Gastrocnemius medialis (tissue), 4 donors: ENCODE measurements around the gene SDC1. TPM values are rescaled to one million over a fixed set of nuclear protein-coding genes. Genes with fewer than 3 reads are reported as not detected.

Experiments used
- ATAC-seq, 2 donors: fragments of 150-250 bp; one replicate each; pipeline ENCODE4 v1.9.1; 2016
- DNase-seq, 2 donors: peaks; one replicate each; pipeline ENCODE4 v3.0.0-alpha.2; 2019
- H3K27ac ChIP-seq, 4 donors: fragments of 200-600 bp; sonication (generic); 1 replicate in 1 of 4; 2 replicates in 3 of 4; pipeline ENCODE4 v1.5.1; 2016 to 2018; ENCODE audit warnings: mild to moderate bottlenecking in 2 of 4, moderate library complexity in 1 of 4
- H3K27me3 ChIP-seq, 3 donors: fragments of 200-600 bp; sonication (generic) in 2 of 3; 1 replicate in 1 of 3; 2 replicates in 2 of 3; pipeline versions ENCODE4 v1.5.1 to v1.6.0; 2016 to 2019; ENCODE audit warnings: mild to moderate bottlenecking in 1 of 3, moderate library complexity in 1 of 3
- H3K36me3 ChIP-seq, 2 donors: fragments of 200-600 bp; sonication (generic) in 1 of 2; one replicate each; pipeline ENCODE4 v1.5.1; 2017 to 2018
- H3K4me1 ChIP-seq, 2 donors: fragments of 200-600 bp; sonication (generic) in 1 of 2; one replicate each; pipeline ENCODE4 v1.5.1; 2016 to 2017; ENCODE audit warnings: mild to moderate bottlenecking in 2 of 2
- H3K4me3 ChIP-seq, 4 donors: fragments of 200-600 bp; sonication (generic) in 3 of 4; 1 replicate in 1 of 4; 2 replicates in 3 of 4; pipeline ENCODE4 v1.5.1; 2016 to 2019; ENCODE audit warnings: mild to moderate bottlenecking in 2 of 4
- H3K9me3 ChIP-seq, 3 donors: fragments of 200-600 bp; sonication (generic) in 2 of 3; 1 replicate in 1 of 3; 2 replicates in 2 of 3; pipeline ENCODE4 v1.5.1; 2016 to 2019
- POLR2A ChIP-seq, 2 donors: fragments of 450-650 bp; IDR thresholded peaks; one replicate each; pipeline ENCODE4 v1.6.1; 2017; ENCODE audit warnings: antibody characterized with exemption in 2 of 2, mild to moderate bottlenecking in 2 of 2, moderate library complexity in 2 of 2
- in situ Hi-C, 4 donors: fragments of 200-750 bp; cut with MboI; loops; one replicate each; pipeline versions ENCODE4 v1.15.0 to v1.8.0; 2017; ENCODE audit warnings: low sequenced_read_pairs in 4 of 4
- intact Hi-C: fragments of 100-400 bp; cut with DNase I; formaldehyde crosslinking; loops from one replicate; pipeline ENCODE4 v1.15.1; 2023; ENCODE audit warnings: low total_unique reads
- total RNA-seq, 4 donors: library from RNA; depleted of rRNA; stranded (reverse); fragments of >200 nt; gene quantifications; one replicate each; pipeline versions ENCODE4 v1.1.0 to v1.2.3, GENCODE V29; 2016
- TF ChIP-seq, protein P1 (sequence below), 5 experiments: fragments of 450-650 bp in 3 of 5; fragments of 200-600 bp in 2 of 5; sonication (generic) in 2 of 5; IDR thresholded peaks in 4 of 5; conservative IDR thresholded peaks in 1 of 5; 1 replicate in 4 of 5; 2 replicates in 1 of 5; pipeline ENCODE4 v1.5.1; 2016 to 2019; ENCODE audit warnings: antibody characterized with exemption in 5 of 5, mild to moderate bottlenecking in 3 of 5, moderate library complexity in 3 of 5

SDC1 gene
- total RNA-seq, 4 donors from 2014 or later = 0.41 to 1.2 (median 1.2) TPM; not detected in 1

GRCh38 chr2:20205069-20205468 lies 19.9 kb downstream of the SDC1 start:
- in situ Hi-C loops (no loop called here), intact Hi-C loops (no loop called here)
- no peak for TF ChIP-seq POLR2A (IDR thresholded peaks at IDR 0.05)
- TF ChIP-seq, protein P1, sequence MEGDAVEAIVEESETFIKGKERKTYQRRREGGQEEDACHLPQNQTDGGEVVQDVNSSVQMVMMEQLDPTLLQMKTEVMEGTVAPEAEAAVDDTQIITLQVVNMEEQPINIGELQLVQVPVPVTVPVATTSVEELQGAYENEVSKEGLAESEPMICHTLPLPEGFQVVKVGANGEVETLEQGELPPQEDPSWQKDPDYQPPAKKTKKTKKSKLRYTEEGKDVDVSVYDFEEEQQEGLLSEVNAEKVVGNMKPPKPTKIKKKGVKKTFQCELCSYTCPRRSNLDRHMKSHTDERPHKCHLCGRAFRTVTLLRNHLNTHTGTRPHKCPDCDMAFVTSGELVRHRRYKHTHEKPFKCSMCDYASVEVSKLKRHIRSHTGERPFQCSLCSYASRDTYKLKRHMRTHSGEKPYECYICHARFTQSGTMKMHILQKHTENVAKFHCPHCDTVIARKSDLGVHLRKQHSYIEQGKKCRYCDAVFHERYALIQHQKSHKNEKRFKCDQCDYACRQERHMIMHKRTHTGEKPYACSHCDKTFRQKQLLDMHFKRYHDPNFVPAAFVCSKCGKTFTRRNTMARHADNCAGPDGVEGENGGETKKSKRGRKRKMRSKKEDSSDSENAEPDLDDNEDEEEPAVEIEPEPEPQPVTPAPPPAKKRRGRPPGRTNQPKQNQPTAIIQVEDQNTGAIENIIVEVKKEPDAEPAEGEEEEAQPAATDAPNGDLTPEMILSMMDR (IDR thresholded peaks at IDR 0.05 in 4 of 5, conservative IDR thresholded peaks at IDR 0.05 in 1 of 5) = no peak
- H3K36me3 ChIP-seq = no peaks in the 10 kb centered on the region
- H3K4me1 ChIP-seq = no peaks in the 10 kb centered on the region
- no peak overlapping the region for H3K4me3 ChIP-seq
- no peaks in the 10 kb centered on the region for H3K27me3 ChIP-seq
- no peak for DNase-seq
- ATAC-seq = no peak
- no peaks in the 10 kb centered on the region for H3K9me3 ChIP-seq
- H3K27ac ChIP-seq = no peak overlapping the region

GRCh38 chr2:20203521-20204225 lies 21.3 kb downstream of the SDC1 start:
- in situ Hi-C loops = no loop called here
- no peak for DNase-seq

DNA sequence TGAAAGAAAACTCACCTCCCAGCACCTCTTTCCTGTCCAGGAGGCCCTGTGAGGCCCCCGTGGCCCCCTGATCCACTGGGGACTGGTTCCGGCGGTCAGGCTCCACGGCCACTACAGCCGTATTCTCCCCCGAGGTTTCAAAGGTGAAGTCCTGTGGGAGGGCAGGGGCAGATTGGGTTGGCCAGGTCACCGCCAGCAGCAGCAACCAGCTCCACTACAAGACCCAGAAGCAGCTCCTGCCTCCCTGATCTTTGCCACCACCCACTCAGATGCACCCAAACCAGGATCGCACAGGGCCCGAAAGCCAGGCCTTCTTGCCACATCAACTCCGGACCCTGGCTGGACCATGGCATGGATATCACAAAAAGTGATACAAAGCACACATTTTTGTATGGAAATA lies 21.9 kb downstream of the SDC1 start:
- no peaks in the 10 kb centered on the region for H3K4me1 ChIP-seq
- intact Hi-C loops = no loop called here
- DNase-seq = no peak
- no peak for TF ChIP-seq POLR2A (IDR thresholded peaks at IDR 0.05)
- TF ChIP-seq, protein P1 (IDR thresholded peaks at IDR 0.05 in 4 of 5, conservative IDR thresholded peaks at IDR 0.05 in 1 of 5) = no peak
- H3K27ac ChIP-seq = no peak overlapping the region
- in situ Hi-C loops = no loop called here
- H3K27me3 ChIP-seq = no peaks in the 10 kb centered on the region
- H3K9me3 ChIP-seq = no peaks in the 10 kb centered on the region
- no peaks in the 10 kb centered on the region for H3K36me3 ChIP-seq
- no peak overlapping the region for H3K4me3 ChIP-seq
- no peak for ATAC-seq

More at GRCh38 chr2:20203521-20204225, 21.3 kb downstream of the SDC1 start:
- intact Hi-C loops = no loop called here
- H3K9me3 ChIP-seq = no peaks in the 10 kb centered on the region
- H3K27me3 ChIP-seq = no peaks in the 10 kb centered on the region
- no peaks in the 10 kb centered on the region for H3K36me3 ChIP-seq
- no peak for TF ChIP-seq POLR2A (IDR thresholded peaks at IDR 0.05)
- TF ChIP-seq, protein P1 (IDR thresholded peaks at IDR 0.05 in 4 of 5, conservative IDR thresholded peaks at IDR 0.05 in 1 of 5) = no peak
- ATAC-seq = no peak
- H3K4me1 ChIP-seq = no peaks in the 10 kb centered on the region
- H3K27ac ChIP-seq = no peak overlapping the region
- H3K4me3 ChIP-seq = no peak overlapping the region

- in situ Hi-C loops (no loop called here), intact Hi-C loops (no loop called here)
- TF ChIP-seq, protein P1 (IDR thresholded peaks at IDR 0.05 in 4 of 5, conservative IDR thresholded peaks at IDR 0.05 in 1 of 5) = no peak
- TF ChIP-seq POLR2A (IDR thresholded peaks at IDR 0.05) = no peak
- Histone ChIP-seq H3K4me3 (no peak overlapping the region), H3K27me3 (no peaks in the 10 kb centered on the region), H3K36me3 (no peaks in the 10 kb centered on the region), H3K9me3 (no peaks in the 10 kb centered on the region), H3K27ac (no peak overlapping the region), H3K4me1 (no peaks in the 10 kb centered on the region)
- DNase-seq (no peak), ATAC-seq (no peak)
These were observed 23.3 kb downstream of the SDC1 start for GRCh38 chr2:20201671-20202070.
